ENCODE results near the gene NCKIPSD.

The NCKIPSD gene

DNA sequence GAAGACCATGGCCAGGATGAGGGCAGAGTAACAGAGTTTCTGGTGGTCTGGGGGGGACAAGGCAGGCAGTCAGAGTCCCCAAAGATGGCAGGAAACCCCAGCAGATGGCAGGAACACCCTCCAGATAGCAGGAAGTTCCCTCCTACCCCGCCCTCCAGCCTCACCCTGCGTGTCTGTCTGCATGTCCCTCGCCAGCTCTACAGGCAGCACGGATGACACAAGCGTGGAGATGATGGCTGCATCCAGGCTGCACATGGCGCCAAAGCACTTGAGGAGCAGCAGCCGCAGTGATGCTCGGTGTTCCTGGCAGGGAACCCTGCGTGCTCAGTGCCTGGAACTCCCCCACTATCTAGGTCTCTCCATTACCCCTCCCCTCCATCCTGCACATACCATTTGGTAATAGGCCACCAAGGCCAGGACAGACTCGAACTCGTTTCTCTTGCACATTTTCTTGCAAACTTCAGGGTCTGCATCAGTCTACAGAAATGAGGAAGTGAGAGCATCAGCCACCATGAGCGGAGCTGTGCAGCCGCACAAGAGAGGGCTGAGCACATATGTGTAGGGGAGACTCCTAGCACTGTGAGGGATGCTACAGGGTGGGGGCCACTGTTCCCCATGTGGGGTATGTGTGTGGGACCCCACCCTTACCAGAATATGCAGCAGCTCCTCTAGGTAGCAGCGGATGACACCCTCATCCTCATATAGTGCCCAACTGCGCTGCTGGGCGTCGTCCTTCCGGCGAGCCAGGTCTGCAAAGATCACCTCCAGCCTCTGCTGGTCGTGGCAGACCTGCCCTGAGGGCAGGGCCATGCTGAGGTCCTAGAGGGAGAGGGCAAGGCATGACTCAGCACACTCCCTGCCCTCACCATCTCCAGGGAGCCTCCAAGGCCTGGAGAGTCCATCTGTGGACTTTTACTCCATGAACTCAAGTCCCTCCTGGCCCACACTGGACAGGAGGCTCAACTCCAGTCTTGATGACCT is 6.0 kb downstream of the NCKIPSD start:
- in situ Hi-C loops (cut with MboI; ENCODE audit: low sequenced_read_pairs) = no loop called here

DNA sequence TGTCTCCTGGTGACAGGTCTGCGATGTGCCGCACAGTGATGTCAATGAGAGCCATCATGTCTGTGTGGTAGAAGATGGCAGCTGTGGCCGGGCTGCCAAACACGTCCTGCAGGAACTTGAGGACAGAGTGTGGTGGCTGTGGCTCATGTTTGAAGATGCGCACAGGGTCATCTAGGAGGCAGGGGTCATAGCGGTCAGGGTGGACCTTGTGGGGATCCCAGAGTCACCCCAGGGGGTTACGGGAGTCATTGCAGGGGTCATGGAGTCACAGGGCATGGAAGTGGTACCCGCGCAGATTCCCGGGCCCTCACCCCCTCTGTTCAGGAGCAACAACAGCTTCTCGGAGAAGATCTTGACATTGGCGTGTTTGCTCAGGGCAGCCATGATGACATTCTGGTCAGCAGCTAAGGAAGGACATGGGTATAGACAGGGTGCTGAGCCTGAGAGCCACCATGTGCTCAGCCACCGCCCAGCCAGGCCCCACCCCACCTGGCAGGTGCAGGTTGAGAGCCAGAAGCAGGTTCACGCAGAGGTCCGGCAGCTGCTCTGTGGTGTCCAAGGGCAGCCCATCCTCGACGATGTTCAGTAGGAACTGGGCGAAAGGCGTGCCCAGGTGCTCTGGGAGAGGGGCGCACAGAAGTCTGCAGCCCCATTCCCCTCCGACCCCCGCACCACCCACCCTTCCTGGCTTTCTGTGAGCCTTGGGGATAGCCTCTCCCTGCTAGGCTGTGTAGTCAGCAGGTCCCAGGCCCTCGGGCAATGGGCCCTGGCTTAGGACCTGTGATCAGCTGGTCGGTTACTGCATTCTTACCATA is 6.9 kb downstream of the NCKIPSD start:
- in situ Hi-C loops (cut with MboI; ENCODE audit: low sequenced_read_pairs) = no loop called here

DNA sequence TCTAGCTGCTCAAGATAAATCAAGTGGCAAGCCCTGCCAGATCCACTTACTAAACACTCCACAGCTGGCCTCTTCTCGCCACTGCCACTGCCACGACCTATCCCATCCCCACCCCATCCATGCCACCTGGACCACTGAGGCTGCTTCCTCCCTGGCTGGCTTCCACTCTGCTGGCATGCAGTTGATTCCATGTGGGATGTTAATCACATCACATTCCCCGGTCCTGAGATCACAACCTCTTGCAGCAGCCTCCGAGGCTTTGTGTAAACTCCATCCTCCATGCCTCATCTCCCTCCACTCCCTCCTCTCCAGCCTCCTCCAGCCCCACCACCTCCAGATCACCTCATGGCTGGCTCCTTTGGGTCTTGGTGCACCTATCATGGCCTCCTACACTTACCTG is 7.7 kb downstream of the NCKIPSD start:
- in situ Hi-C loops (cut with MboI; ENCODE audit: low sequenced_read_pairs) = no loop called here

DNA sequence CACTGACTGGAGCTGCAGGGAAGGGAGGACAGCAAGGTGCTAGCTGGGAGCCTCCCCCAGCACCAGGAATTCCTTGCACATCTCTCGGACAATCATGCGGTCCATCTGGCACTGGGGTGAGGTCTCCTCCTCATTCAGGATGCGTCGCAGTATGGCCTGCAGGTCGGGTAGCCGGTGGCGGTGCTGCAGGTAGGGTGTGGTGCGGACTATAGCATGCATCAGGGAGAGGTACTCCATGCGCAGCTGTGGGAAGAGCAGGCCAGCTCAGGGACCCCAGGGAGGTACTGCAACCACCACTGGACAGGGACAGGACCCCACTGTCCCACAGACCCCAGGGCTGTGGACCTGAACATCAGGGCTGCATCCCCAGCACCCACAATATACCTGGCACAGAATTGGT is 11.2 kb downstream of the NCKIPSD start:
- in situ Hi-C loops (cut with MboI; ENCODE audit: low sequenced_read_pairs) = no loop called here

DNA sequence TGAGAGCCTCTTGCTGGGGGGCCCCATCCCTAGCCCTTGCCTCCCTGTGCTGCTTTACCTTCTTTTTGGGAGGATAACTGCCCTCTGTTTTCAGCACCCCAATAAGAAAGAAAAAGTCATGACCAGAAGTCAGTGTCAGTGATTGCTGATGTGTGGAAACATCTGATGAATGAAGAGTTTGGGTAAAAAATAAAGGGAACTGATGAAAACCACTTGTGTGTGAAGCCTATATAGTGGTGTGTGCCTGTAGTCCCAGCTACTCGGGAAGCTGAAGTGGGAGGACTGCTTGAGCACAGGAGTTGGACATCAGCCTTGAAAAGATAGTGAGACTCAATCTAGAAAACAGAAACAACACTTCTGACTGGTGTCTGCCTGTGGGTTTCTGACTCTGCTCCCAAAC is 13.2 kb downstream of the NCKIPSD start:
- in situ Hi-C loops (cut with MboI; ENCODE audit: low sequenced_read_pairs) = no loop called here

DNA sequence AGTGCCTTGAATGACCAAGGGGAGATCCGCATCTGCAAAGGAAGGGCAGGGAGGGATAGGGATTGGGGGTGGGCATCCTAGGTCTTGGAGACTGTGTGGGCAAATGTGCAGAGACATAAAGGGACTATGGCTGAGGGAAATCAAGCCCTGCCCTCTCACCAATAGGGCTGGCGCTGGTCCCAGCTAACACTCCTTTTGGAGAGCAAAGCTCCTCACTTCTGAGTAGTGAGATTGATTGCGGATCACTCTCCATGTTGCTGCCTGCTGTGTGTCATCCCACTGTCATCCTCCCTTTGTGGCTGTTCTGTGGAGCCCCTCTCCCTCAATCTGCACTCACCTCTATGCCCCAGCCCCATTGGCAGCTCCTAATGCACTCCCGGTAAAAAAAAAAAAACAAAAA is 20.8 kb downstream of the NCKIPSD start:
- in situ Hi-C loops (cut with MboI; ENCODE audit: low sequenced_read_pairs) = no loop called here

DNA sequence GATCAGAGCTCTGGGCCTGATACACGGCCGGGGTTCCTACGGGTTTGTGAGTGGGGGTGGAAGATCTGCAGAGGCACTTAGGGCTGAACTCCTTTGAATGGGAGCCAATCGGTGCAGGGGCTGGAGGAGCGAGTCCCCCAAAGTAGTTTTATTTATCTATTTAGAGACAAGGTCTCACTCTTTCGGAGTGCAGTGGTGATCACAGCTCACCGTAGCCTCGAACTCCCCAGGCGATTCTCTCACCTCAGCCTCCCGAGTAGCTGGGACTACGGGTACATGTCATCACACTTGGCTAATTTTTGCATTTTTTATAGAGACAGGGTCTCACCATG is 21.4 kb downstream of the NCKIPSD start:
- in situ Hi-C loops (cut with MboI; ENCODE audit: low sequenced_read_pairs) = no loop called here

DNA sequence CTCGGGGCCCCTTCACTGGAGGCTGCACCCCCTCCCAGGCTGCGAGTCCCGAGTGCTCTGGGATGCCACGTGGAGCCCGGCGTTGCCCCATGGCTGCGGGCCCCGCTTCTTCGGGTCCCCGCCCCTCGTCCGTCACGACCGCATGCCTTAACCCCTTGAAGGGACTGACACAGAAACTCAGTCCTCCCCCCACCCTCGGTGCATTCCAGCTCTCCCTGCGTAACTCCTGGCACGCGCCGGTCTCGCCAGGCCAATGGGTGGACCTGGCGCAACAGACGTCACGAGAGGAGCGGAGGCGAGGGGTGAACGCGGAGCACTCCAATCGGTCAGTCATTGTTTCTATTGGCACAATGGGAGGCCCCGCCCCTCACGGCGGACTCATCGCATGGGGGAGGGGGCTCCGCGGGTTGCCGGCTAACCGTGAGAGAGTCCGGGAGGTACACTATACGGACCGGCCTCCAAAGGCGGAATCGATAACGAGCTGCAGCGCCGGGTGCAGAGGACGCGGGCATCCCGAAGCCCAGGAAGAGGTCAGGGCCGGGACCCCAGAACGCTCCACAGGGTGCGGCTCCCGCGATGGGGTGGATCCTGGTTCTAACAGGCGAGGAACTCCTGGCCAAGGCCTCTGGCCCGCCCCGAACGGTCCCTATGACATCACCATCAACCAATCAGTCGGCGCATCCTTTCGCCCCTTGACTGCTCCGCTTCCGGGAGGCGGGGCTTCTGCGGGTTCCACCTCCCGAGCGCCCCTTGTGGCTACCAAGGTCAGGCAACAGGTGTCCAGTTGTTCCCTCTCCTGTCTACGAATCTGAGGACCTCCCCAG is 22.0 kb downstream of the NCKIPSD start:
- in situ Hi-C loops (cut with MboI; ENCODE audit: low sequenced_read_pairs) = no loop called here

DNA sequence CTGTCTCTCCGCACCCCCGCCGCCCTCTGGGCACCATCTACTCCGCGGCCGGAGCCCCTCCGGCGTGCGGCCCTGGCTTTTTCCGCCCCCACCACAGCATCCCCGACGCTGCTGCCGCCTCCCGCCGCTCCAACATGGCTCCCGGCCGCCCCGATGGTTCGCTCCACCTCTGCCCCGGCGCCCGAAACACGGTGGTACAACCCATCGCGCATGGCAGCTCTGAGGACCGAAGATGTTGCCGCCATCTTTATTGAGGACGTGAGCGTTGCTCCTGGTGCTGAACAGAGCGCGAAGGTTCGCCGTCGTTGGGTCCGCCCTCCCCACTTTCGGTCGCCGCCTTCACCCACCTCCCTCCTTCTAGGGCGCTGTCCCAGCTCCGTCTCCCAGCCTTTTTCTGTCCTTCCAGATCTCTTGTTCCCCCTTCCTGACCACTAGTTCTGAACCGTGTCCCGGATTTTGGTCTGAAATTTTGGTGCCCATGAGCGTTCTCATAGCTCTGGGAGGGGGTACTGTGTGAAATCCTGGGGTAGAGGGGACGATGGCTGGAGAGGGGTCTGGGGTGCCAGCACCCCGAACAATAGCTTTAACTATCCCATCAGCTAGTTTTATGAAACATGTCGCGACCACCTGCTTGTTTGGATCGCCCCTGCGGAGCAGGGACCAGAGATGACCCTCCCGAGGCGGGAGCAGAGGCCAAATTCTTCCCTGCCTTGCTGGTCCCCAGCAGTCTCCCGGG is 22.8 kb downstream of the NCKIPSD start, which contains the start of gene CELSR3:
CELSR3 (minus strand) TSS at position 134 of the 736 bp plus-strand sequence. CDS start 252 bp downstream, outside the sequence.
- in situ Hi-C loops (cut with MboI; ENCODE audit: low sequenced_read_pairs) = no loop called here

DNA sequence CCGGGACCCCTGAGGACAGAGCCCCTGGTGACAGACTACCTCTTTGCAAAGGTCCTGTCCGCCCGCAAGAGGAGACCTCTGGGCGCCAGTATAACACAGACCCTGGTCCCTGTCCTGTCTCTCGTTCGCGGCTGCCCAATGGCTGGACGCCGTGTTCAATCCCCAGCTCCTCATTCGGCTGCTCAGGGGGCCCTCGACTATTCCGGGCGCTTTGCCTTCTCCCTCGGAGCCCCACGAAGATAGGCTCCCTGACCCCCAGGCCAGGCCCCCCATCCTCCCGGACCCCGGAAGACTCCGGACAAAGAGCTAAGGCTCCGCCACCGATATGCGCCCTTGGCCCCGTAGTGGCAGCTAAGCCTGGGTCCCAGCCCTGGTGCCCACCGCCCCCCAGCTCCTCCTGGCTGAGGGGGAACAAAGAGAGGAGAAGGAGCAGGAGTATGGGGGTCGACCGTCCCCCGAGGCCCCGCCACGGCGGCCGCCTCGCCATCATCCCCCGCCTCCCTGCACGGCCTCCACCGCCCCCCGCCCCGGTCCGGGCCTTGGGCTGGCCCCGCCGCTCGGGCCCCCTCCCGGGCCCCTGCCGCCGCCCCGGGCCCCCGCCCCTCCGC is 23.5 kb downstream of the NCKIPSD start:
- in situ Hi-C loops (cut with MboI; ENCODE audit: low sequenced_read_pairs) = no loop called here

DNA sequence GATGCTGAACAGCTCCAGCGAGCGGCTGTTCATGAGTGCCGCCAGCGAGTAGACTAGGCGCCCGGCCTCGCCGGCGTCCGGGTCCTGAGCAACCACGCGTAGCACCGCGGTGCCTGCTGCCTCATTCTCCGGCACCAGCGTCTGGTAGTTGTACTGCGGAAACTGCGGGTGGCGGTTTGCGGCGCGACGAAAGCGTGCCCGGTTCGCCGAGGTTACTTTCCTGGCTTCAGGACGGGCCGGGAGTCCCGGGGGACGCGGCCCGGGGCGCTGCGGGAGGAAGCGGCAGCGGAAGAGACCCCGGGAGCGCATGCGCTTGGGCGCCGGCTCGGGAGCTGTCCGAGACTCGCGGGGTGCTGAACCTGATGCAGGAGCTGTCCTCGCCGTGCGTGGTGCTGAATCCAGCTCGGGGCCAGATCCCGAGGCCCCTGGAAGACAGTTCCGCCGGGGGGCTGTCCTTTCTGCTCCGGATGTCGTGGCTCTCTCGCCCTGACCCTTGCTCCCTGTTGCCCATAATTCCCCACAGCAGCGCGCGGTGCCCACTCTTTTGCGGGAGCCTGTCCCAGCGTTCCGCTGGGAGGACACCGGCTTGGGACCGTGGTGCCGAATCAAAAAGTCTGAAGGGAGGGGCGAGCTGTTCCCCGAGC is 24.1 kb downstream of the NCKIPSD start:
- in situ Hi-C loops (cut with MboI; ENCODE audit: low sequenced_read_pairs) = no loop called here

DNA sequence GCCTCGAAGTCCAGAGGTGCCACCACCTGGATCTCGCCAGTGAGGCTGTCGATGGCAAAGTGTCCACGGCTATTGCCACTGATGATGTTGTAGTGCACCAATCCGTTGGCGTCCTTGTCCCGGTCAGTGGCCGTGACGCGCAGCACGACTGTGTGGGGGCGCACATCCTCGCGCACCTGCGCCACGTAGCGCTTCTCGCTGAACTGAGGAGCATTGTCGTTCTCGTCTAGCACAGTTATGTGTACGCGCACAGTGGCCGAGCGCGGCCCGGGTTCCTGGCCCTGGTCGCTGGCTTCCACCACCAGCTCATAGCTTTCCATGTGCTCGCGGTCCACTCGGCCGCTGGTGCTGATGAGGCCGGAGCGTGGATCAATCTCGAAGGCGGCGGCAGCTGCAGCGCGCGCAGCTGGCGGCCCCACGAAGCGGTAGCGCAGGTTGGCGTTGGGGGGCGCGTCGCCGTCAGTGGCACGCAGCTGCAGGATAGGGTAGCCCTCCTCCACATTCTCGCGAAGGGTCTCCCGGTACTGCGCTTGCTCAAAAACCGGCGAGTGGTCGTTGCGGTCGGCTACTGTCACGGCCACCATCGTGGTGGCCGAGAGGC is 24.8 kb downstream of the NCKIPSD start:
- in situ Hi-C loops (cut with MboI; ENCODE audit: low sequenced_read_pairs) = no loop called here

DNA sequence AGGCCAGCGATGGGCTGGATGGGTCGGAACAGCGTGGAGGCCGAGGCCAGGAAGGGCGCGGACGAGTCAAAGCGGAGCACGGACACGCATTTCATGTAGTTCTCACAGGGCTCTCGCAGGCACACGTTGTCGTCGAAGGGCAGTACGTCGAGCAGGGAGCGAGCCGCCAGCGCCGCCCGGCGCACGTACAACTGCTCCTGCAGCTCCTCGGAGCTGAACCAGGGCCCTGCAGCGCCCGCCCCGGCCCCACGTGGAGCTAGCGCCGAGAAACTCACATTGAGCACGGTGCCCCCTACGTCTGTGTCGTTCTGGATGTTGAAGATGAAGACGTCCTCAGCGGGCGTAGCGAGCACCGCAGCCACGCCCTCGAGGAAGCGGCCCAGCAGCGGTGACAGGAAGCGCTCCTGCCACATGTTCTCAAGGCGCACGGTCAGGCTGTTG is 28.9 kb downstream of the NCKIPSD start:
- in situ Hi-C loops (cut with MboI; ENCODE audit: low sequenced_read_pairs) = no loop called here

DNA sequence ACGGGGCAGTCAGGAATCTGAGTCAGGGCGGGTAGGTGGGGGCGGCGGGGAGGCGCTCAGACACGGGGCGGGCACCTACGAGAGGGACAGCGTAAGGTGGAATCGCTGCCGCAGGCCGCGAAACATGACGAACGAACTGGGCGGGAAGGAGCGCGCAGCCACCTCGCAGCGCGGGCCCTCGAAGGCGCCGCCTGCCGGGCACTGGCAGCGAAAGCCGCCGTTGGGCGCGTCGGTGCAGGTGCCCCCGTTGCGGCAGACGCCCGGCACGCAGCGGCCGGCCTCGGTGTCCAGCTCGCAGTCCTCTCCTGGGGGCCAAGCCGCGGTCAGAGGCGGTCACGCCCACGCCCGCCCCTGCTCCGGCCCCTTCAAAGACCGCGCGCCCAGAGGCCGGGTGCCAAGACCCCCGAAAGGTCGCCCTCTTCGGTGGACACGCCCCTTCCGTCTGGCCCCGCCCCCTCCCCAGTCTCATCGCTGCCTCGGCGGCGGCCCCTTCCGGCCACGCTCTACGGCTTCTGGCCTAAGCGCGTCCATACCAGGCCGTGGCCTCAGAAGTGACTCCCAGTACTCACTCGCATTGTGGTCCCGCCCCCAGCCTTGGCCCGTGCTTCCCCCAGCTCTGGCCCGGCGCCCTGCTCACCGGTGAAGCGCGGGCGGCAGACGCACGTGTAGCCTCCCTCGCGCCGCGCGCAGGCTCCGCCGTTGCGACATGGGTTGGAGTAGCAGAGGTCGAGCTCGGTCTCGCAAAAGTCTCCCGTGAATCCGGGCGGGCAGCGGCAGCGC is 29.5 kb downstream of the NCKIPSD start:
- in situ Hi-C loops (cut with MboI; ENCODE audit: low sequenced_read_pairs) = no loop called here

DNA sequence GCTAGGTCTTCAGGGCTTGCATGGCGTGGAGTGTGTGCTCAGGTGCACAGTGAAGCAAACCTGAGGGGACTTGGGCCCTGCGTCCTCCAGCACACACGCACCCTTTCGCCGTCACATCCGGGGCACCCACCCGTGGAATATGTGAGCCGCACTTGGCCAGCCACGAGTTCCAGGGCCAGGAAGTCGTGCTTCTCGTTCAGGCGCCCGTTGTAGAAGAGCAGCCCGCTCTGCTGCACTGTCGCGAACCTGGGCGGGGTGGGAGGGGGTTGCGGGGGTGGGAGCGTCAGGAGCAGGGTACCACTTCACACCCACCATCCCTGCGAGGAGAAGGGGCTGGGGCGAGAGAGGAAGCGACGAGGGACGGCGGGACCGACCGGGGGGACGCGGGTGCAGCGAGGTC is 30.1 kb downstream of the NCKIPSD start:
- in situ Hi-C loops (cut with MboI; ENCODE audit: low sequenced_read_pairs) = no loop called here

DNA sequence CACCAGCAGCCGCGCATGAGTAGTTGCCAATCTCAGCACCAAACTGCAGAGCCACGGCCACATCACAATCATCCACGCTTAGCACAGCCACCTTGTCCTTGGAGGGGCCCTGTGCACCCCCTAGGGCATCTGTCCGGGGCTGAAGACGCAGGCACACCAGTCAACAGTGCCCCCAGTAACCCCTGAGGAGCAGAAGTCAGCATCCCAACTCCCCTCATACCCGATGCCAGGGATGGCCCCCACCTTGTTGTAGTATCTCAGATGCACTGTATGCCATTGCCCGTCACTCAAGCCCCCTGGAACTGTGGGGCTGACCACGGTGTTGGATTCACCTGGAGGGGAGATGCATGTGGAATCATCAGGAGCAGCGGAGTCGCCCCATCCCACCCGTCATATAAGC is 30.7 kb downstream of the NCKIPSD start:
- in situ Hi-C loops (cut with MboI; ENCODE audit: low sequenced_read_pairs) = no loop called here

DNA sequence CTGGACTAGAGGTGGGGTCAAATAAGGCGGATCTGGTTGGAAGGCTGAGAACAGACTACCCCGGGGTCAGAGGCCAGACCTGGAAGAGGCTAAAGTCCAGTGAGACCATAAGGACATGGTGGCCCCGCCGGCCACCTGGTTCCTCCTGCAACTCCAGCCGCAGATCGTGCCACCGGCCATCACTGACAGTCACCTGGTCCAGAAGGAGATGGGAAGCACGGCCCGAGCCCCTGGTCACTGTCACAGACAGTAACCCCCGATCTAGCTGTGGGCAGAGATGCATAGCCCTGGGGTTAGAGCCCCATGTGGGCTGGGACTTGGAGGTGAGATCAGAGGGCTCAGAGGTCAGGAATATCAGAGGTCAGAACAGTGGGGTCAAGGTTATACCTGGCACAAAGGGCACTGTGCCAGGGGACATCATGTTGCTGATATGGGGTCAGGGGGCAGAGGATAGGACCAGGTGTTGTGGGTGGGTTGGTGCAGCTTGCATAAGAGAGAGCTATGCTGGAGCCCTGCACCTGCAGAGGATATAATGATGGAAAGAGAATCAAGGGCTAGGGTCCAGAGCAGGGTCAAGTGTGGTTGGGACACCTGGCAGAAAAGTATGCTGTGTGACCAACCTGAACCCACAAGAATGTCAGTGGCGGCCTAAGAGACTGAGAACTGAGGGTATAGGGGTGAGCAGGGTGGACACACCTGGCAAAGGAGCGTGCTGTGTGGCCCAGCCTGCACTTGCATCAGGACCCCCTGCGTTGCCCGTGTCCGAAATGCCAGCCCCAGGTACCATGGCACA is 32.6 kb downstream of the NCKIPSD start:
- in situ Hi-C loops (cut with MboI; ENCODE audit: low sequenced_read_pairs) = no loop called here
